ENCODE data around the gene LPIN2.

LPIN2 gene

GRCh38 chr18:2997846-2998564 lies 14.9 kb downstream of the LPIN2 start:
- H3K4me3 ChIP-seq (ENCODE audit: low read depth, low read length), result no peak overlapping the region
- no peak for DNase-seq (ENCODE audit: low read depth)
- TF ChIP-seq, protein P1, sequence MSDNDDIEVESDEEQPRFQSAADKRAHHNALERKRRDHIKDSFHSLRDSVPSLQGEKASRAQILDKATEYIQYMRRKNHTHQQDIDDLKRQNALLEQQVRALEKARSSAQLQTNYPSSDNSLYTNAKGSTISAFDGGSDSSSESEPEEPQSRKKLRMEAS (IDR thresholded peaks at IDR 0.05; ENCODE audit: low read depth, low read length), result no peak
- TF ChIP-seq CTCF (IDR thresholded peaks at IDR 0.05; ENCODE audit: low read depth, low read length), result no peak
- no peak for TF ChIP-seq MYC (IDR thresholded peaks at IDR 0.05; ENCODE audit: low read depth, low read length)
- TF ChIP-seq POLR2A (IDR thresholded peaks at IDR 0.05; ENCODE audit: extremely low read depth, insufficient read length), result no peak

- H3K4me3 ChIP-seq (ENCODE audit: low read depth, low read length), result no peak overlapping the region
- no peak for DNase-seq (ENCODE audit: low read depth)
- TF ChIP-seq POLR2A (IDR thresholded peaks at IDR 0.05; ENCODE audit: extremely low read depth, insufficient read length), result no peak
- TF ChIP-seq, protein P1 (IDR thresholded peaks at IDR 0.05; ENCODE audit: low read depth, low read length), result no peak
- TF ChIP-seq CTCF (IDR thresholded peaks at IDR 0.05; ENCODE audit: low read depth, low read length), result no peak
- no peak for TF ChIP-seq MYC (IDR thresholded peaks at IDR 0.05; ENCODE audit: low read depth, low read length)
Observed at GRCh38 chr18:2997429-2997828, 15.5 kb downstream of the LPIN2 start.

- TF ChIP-seq, protein P1 (IDR thresholded peaks at IDR 0.05; ENCODE audit: low read depth, low read length), result no peak
- TF ChIP-seq POLR2A (IDR thresholded peaks at IDR 0.05; ENCODE audit: extremely low read depth, insufficient read length) (no peak), CTCF (IDR thresholded peaks at IDR 0.05; ENCODE audit: low read depth, low read length) (no peak), MYC (IDR thresholded peaks at IDR 0.05; ENCODE audit: low read depth, low read length) (no peak)
- DNase-seq (ENCODE audit: low read depth), result no peak
Observed at GRCh38 chr18:2994603-2995432, 18.1 kb downstream of the LPIN2 start.

GRCh38 chr18:2994020-2994589 lies 18.8 kb downstream of the LPIN2 start:
- H3K4me3 ChIP-seq (ENCODE audit: low read depth, low read length), result no peak overlapping the region
- DNase-seq (ENCODE audit: low read depth), result no peak
- no peak for TF ChIP-seq POLR2A (IDR thresholded peaks at IDR 0.05; ENCODE audit: extremely low read depth, insufficient read length)
- TF ChIP-seq, protein P1 (IDR thresholded peaks at IDR 0.05; ENCODE audit: low read depth, low read length), result no peak
- no peak for TF ChIP-seq CTCF (IDR thresholded peaks at IDR 0.05; ENCODE audit: low read depth, low read length)
- TF ChIP-seq MYC (IDR thresholded peaks at IDR 0.05; ENCODE audit: low read depth, low read length), result no peak

More at GRCh38 chr18:2994603-2995432, 18.1 kb downstream of the LPIN2 start:
- H3K4me3 ChIP-seq (ENCODE audit: low read depth, low read length), result no peak overlapping the region

- no peak overlapping the region for H3K4me3 ChIP-seq (ENCODE audit: low read depth, low read length)
- no peak for TF ChIP-seq POLR2A (IDR thresholded peaks at IDR 0.05; ENCODE audit: extremely low read depth, insufficient read length)
- TF ChIP-seq, protein P1 (IDR thresholded peaks at IDR 0.05; ENCODE audit: low read depth, low read length), result no peak
- DNase-seq (ENCODE audit: low read depth), result no peak
Observed at GRCh38 chr18:2992995-2993877, 19.7 kb downstream of the LPIN2 start.
